Activated naive CD8-positive, alpha-beta T cell treated with anti-CD3 and anti-CD28 coated beads for 36 hours (primary cell): ENCODE results near the gene VEPH1. TPM values are rescaled to one million over a fixed set of nuclear protein-coding genes. Genes with fewer than 3 reads are reported as not detected.
A peak's percentile ranks its signal among the peaks of the same experiment; 100 is the strongest.

Experiments
- DNase-seq: peaks from one replicate; pipeline ENCODE4 v3.0.0; 2021
- H3K27ac Mint-ChIP-seq: one replicate; pipeline ENCODE4 v1.8.0; 2022; ENCODE audit warnings: mild to moderate bottlenecking, moderate library complexity, mixed read lengths
- H3K27me3 Mint-ChIP-seq: one replicate; pipeline ENCODE4 v1.8.0; 2022; ENCODE audit warnings: mild to moderate bottlenecking, mixed read lengths
- H3K36me3 Mint-ChIP-seq: one replicate; pipeline ENCODE4 v1.8.0; 2021; ENCODE audit warnings: mild to moderate bottlenecking, mixed read lengths
- H3K4me1 Mint-ChIP-seq: one replicate; pipeline ENCODE4 v1.8.0; 2021; ENCODE audit warnings: mixed read lengths
- H3K4me3 Mint-ChIP-seq: one replicate; pipeline ENCODE4 v1.8.0; 2022; ENCODE audit warnings: mild to moderate bottlenecking, moderate library complexity, mixed read lengths
- H3K9me3 Mint-ChIP-seq: one replicate; pipeline ENCODE4 v1.8.0; 2022; ENCODE audit warnings: mixed read lengths
- total RNA-seq, 2 experiments: library from RNA; stranded (reverse); gene quantifications; one replicate each; pipeline ENCODE4 v1.2.3, GENCODE V29; 2021

VEPH1 gene
- total RNA-seq: not detected

DNA sequence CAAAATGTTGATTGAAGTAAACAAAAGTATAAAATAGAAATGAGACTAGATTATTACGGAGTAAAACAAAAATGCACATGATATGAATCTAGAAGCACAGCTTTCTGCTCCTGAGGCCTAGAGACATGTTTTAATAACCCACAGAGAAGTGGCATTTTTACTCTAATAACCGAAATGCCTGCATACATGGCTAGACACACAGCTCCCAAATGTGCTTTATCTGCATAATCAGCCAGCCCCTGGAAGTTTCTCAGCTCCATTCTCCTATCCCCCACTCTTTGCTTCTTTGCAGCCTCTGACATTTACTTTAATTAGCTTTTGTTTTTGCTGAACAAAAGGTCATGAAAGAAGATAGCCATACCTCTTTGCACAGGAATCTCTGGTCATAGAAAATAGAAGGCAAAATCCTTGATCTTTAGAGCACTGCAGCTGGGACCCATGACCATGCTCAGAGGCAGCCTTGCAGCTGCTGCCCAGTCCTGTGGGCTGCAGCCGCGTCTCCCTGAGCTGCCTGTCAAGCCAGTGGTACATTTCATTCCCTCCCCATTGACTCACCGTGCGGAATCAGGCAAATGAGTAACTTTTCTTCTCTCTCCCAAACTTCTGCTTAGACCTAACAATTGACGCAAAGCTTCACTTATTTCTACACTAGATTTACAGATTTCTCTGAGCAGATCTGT is at the start of gene VEPH1:
Gene VEPH1, minus strand, starts transcription at position 501 of the 680 bp plus-strand sequence. CDS start 8,067 bp downstream, outside the sequence.
- H3K27ac Mint-ChIP-seq: no peak within 1 kb of the TSS
- H3K4me3 Mint-ChIP-seq: no peak within 1 kb of the TSS
- H3K27me3 Mint-ChIP-seq: peaks cover 26% of the 10 kb centered on the region
- no peaks in the 10 kb centered on the region for H3K9me3 Mint-ChIP-seq
- H3K36me3 Mint-ChIP-seq: no peaks in the 10 kb centered on the region
- no peak for DNase-seq
- peaks cover 4% of the 10 kb centered on the region for H3K4me1 Mint-ChIP-seq

DNA sequence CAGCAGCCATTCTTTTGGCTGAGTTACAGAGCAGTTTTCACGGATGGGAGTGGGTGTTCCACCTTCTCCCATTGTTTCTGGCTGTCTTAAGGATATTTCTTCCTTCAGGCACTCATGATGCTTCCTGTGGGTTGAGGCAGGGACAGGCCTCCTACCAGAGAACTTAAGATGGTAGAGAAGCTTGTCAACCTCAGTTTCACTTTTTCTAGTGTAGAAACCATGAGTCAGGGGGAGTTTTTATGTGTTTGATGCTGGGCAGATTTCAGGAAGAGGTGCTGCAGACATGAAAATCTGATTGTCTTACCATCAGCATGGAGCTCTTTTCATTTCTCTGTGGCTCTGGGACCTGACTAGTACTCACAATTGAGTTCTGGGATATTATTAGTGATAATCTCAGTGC is 48.7 kb upstream of the VEPH1 start:
- no peak overlapping the region for H3K27ac Mint-ChIP-seq
- no peaks in the 10 kb centered on the region for H3K36me3 Mint-ChIP-seq
- no peaks in the 10 kb centered on the region for H3K4me1 Mint-ChIP-seq
- DNase-seq: no peak
- H3K4me3 Mint-ChIP-seq: no peak overlapping the region
- H3K27me3 Mint-ChIP-seq: peaks cover 29% of the 10 kb centered on the region
- H3K9me3 Mint-ChIP-seq: peaks cover 6% of the 10 kb centered on the region

- no peaks in the 10 kb centered on the region for H3K36me3 Mint-ChIP-seq
Measured at GRCh38 chr3:157549498-157549897, 46.3 kb upstream of the VEPH1 start.

DNA sequence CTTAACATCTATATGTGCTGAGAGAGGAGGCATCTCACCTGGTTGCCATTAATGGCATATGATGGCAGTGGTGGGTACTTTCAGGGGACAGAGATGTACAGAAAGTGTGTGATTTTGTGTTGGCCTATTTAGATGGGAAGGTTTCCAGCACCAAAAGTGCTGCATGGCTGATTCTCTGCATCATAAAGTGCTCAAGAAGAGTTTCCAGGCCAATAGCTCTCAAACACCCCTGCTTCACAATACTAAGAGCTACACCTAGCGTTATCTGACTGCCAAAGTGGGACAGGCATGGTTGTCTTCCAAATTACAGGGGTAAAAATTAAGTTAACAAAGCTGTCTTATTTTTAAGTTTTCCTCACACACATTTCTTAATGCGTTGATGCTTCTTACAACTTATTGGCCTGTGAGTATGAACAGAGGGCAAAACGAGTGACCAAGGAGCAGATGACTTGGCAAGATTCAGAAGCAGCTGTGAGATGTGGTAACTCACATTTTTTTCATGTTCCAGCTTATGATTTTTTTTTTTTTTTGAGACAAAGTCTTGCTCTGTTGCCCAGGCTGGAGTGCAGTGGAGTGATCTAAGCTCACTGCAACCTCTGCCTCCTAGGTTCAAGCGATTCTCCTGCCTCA is 41.4 kb upstream of the VEPH1 start:
- DNase-seq: no peak
- peaks cover 6% of the 10 kb centered on the region for H3K9me3 Mint-ChIP-seq
- H3K27ac Mint-ChIP-seq: no peak overlapping the region
- H3K27me3 Mint-ChIP-seq: peaks cover 60% of the 10 kb centered on the region
- no peaks in the 10 kb centered on the region for H3K4me1 Mint-ChIP-seq
- no peak overlapping the region for H3K4me3 Mint-ChIP-seq
- H3K36me3 Mint-ChIP-seq: no peaks in the 10 kb centered on the region

More at GRCh38 chr3:157549498-157549897, 46.3 kb upstream of the VEPH1 start:
- no peak overlapping the region for H3K4me3 Mint-ChIP-seq
- no peaks in the 10 kb centered on the region for H3K4me1 Mint-ChIP-seq
- H3K27ac Mint-ChIP-seq: no peak overlapping the region
- peaks cover 6% of the 10 kb centered on the region for H3K9me3 Mint-ChIP-seq
- H3K27me3 Mint-ChIP-seq: peaks cover 25% of the 10 kb centered on the region
- no peak for DNase-seq

DNA sequence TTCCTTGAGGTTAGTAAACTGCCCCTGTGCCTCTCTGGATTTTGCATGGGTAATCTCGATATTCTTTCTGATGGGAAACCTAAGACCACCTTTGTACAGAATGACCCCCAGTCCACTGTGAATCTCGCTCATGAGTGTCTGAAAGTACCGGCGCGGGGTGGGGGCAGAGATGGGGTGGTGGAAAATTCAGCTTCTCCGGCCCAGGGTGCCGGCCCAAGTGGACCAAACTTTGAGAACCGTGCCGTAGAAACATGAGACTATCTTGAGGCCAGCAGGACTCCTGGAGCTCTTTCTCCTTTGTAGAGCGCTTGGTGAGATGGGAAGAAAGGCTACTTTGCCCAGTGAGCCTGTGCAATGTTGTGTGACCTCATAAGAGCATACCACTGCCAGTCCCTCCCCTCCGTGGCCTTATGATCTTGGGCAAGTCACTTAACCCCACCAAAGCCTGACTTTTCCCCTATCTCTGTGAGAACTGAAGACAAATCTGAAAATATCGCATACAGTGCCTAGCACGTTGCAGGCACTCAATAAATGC is 40.4 kb upstream of the VEPH1 start:
- peaks cover 57% of the 10 kb centered on the region for H3K27me3 Mint-ChIP-seq
- H3K9me3 Mint-ChIP-seq: peaks cover 6% of the 10 kb centered on the region
- H3K4me3 Mint-ChIP-seq: no peak overlapping the region
- H3K36me3 Mint-ChIP-seq: no peaks in the 10 kb centered on the region
- no peak overlapping the region for H3K27ac Mint-ChIP-seq
- DNase-seq: no peak
- no peaks in the 10 kb centered on the region for H3K4me1 Mint-ChIP-seq

GRCh38 chr3:157542711-157543500 is 39.7 kb upstream of the VEPH1 start:
- Mint-ChIP-seq H3K4me1 (no peaks in the 10 kb centered on the region), H3K27me3 (peaks cover 56% of the 10 kb centered on the region), H3K27ac (no peak overlapping the region), H3K4me3 (no peak overlapping the region), H3K9me3 (peaks cover 6% of the 10 kb centered on the region), H3K36me3 (no peaks in the 10 kb centered on the region)
- DNase-seq: no peak

GRCh38 chr3:157541506-157542236 is 38.5 kb upstream of the VEPH1 start:
- H3K4me3 Mint-ChIP-seq: no peak overlapping the region
- no peak overlapping the region for H3K27ac Mint-ChIP-seq
- no peaks in the 10 kb centered on the region for H3K4me1 Mint-ChIP-seq
- peaks cover 6% of the 10 kb centered on the region for H3K9me3 Mint-ChIP-seq
- H3K27me3 Mint-ChIP-seq: peaks cover 48% of the 10 kb centered on the region
- no peaks in the 10 kb centered on the region for H3K36me3 Mint-ChIP-seq
- DNase-seq: no peak

GRCh38 chr3:157540656-157541055 is 37.4 kb upstream of the VEPH1 start:
- Mint-ChIP-seq H3K4me1 (no peaks in the 10 kb centered on the region), H3K4me3 (no peak overlapping the region), H3K36me3 (no peaks in the 10 kb centered on the region), H3K9me3 (peaks cover 6% of the 10 kb centered on the region), H3K27me3 (peaks cover 44% of the 10 kb centered on the region), H3K27ac (no peak overlapping the region)
- DNase-seq: no peak

GRCh38 chr3:157535667-157536066 is 32.5 kb upstream of the VEPH1 start:
- Mint-ChIP-seq H3K4me1 (no peaks in the 10 kb centered on the region), H3K9me3 (no peaks in the 10 kb centered on the region), H3K27ac (no peak overlapping the region), H3K27me3 (peaks cover 10% of the 10 kb centered on the region), H3K36me3 (no peaks in the 10 kb centered on the region), H3K4me3 (no peak overlapping the region)
- DNase-seq: no peak

DNA sequence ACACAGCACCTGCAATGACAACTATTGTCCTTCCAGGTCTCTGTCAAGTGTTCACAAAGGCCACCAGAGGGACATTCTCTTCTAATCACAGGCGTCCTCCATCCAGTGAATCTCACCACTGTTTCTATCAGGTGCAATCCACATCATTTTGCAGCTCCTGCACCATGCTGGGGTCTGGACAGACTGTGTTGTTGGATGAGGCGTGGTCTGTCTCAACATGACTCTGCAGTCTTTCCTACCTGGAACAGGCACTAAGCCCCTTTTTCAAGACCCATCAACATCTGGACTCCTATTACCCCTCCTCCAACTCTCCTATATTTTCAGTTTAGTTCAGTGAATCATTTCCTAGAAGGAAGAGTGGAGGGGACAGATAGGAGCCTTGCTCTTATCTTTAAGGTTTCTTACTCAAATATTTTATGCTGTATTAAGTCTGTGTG is 31.5 kb upstream of the VEPH1 start:
- no peaks in the 10 kb centered on the region for H3K9me3 Mint-ChIP-seq
- DNase-seq: no peak
- H3K4me3 Mint-ChIP-seq: no peak overlapping the region
- H3K27ac Mint-ChIP-seq: no peak overlapping the region
- H3K4me1 Mint-ChIP-seq: no peaks in the 10 kb centered on the region
- H3K27me3 Mint-ChIP-seq: peaks cover 4% of the 10 kb centered on the region
- no peaks in the 10 kb centered on the region for H3K36me3 Mint-ChIP-seq

DNA sequence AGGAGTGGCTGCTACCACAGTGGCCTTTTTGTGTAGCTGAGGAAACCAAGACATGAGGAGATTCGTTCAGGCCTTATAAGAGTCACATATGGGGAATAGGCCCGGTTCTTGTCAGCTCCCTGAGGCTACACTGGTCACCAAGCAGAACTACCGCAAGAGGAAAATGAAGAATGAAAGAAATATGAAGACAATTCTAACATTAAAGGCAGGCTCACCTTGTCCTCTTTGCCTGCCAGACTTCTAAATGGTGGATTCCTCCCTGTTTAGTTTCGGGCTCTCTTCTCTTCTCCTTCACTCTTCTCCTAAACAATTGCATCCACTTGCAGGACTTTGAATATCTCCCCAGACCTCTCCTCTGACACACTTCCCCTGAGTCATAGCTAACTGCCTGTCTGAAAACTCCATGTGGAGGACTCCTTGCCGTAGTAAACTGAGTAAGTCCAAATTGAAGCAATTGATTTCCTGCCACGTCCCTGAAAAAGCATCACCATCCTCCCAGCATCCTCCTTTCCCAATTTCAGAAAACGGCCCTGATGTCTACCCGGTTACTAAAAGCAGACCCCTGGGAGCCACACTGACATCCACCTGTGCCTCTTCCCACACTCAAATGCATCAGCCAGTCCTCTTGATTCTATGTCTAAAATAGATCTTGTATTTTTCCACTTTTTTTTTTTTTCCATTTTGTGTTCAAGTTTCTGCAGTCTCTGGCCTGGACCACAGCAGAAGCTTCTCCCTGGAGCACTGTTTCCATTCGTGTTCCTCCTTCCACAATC is 30.3 kb upstream of the VEPH1 start:
- Mint-ChIP-seq H3K36me3 (no peaks in the 10 kb centered on the region), H3K9me3 (no peaks in the 10 kb centered on the region), H3K4me3 (no peak overlapping the region), H3K27ac (no peak overlapping the region), H3K4me1 (no peaks in the 10 kb centered on the region), H3K27me3 (no peaks in the 10 kb centered on the region)
- no peak for DNase-seq

DNA sequence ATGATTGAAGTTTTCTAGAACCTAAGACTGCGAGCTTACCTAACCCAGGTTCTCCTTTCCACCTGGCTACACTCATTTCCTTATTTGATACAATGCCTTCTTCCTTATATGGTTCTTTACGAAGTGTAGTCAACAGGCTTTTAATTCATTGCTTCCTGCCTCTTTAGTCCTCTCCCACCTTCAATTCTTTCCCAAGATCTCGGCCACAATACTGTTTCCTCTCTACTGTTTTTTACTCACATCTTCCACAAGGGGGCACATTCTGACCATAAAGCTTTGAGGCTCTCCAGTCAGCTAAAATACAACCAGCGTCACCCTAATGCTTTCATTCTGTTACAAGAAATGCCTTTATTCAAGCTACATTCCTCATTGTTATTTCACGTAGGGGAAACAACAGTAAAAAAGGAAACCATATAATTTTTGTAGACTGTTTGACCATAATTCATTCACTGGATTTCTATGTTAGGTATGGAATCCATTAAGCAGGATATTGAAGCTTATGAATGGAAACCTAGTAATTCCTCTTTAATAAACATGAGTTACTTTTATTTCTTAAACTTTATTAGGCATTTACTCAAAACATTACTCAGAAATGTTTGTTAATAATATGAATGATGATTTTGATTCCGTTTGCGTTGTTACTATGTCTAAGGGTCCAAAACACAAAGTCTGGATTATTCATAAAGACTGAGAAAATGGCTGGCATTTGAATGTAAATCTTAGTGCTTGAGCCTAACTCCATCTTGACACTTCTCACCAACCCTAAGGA is 29.5 kb upstream of the VEPH1 start:
- no peak overlapping the region for H3K4me3 Mint-ChIP-seq
- peak; percentile 7 for DNase-seq
- no peak overlapping the region for H3K27ac Mint-ChIP-seq
- no peaks in the 10 kb centered on the region for H3K4me1 Mint-ChIP-seq
- H3K9me3 Mint-ChIP-seq: no peaks in the 10 kb centered on the region
- H3K36me3 Mint-ChIP-seq: no peaks in the 10 kb centered on the region
- H3K27me3 Mint-ChIP-seq: peaks cover 4% of the 10 kb centered on the region

DNA sequence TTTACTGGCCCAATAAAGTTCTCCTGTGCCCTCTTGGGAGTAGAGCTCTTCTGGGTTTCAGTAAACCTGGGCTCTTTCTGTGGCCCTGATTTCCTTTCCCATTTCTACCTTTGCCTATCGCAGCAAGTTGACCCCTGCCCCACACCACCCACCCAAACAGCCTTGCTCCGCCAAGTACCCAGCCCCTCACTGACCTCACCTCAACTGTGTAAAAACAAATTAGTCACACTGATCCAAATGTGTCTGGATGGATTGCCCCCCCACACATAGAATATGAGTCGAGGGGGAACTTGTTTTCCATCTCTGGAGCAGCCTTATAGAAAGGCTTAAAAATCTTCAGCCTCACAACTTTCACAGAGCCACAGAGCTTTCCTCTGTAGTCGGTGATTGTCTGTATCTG is 28.6 kb upstream of the VEPH1 start:
- Mint-ChIP-seq H3K36me3 (no peaks in the 10 kb centered on the region), H3K4me1 (no peaks in the 10 kb centered on the region), H3K9me3 (no peaks in the 10 kb centered on the region), H3K27ac (no peak overlapping the region), H3K27me3 (peaks cover 4% of the 10 kb centered on the region), H3K4me3 (no peak overlapping the region)
- DNase-seq: no peak

DNA sequence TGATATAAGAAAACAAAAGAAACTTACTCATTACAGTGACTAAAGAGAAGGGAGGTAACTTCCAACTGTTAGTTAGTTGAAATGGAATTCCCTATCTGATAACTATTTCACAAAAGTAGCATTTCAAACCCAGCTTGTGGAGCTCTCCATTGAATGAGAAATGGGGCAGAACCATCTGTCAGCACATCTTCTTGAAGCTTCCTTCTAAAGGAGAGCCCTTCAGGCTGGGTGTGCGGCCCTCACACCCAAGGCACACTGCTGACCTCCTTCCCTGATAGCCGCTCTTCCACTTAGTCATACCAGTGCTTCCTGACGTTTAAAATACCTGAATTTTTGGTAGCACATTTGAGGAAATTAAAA is 28.1 kb upstream of the VEPH1 start:
- Mint-ChIP-seq H3K27ac (no peak overlapping the region), H3K9me3 (no peaks in the 10 kb centered on the region), H3K4me3 (no peak overlapping the region), H3K4me1 (no peaks in the 10 kb centered on the region), H3K27me3 (peaks cover 4% of the 10 kb centered on the region), H3K36me3 (no peaks in the 10 kb centered on the region)
- DNase-seq: no peak
